ENCODE results near the gene GALNT2. TPM values are rescaled to one million over a fixed set of nuclear protein-coding genes. Genes with fewer than 3 reads are reported as not detected.

Gene GALNT2
- total and polyA plus RNA-seq, 2 donors (not counting 1 experiment from before 2014, with no cell fraction given) = 19.0 to 184 TPM

- DNase-seq (no peak), ATAC-seq (ENCODE audit: low read depth) (no peak)
- CTCF ChIA-PET = interaction anchor here (1.0 to 1.8 kb wide), 3 partner anchors 8 to 10 kb away, joined by 3 to 5 read pairs (median 4); no protein-coding TSS in a partner anchor
- no peaks in the 10 kb centered on the region for H4K20me1 ChIP-seq (ENCODE audit: control insufficient read depth, insufficient read depth, low read length, poor library complexity, severe bottlenecking)
- no peak overlapping the region for H2AFZ ChIP-seq (ENCODE audit: insufficient read depth, low read depth, low read length, poor library complexity, severe bottlenecking)
- H3K27ac ChIP-seq (ENCODE audit: low read length in 2 of 2) = no peak overlapping the region
- H3K9me3 ChIP-seq (ENCODE audit: control extremely low read depth in 1 of 3, control insufficient read depth in 2 of 3, insufficient read depth in 1 of 3, low read length in 2 of 3) = no peaks in the 10 kb centered on the region
- H3K4me3 ChIP-seq (ENCODE audit: control extremely low read depth in 1 of 5, extremely low read depth in 1 of 5, insufficient read depth in 1 of 5, low read depth in 2 of 5, low read length in 4 of 5) = no peak overlapping the region
- POLR2A ChIA-PET = no interaction called here
- peaks cover 7 to 14% of the 10 kb centered on the region in 2 donors for H3K4me1 ChIP-seq (ENCODE audit: control insufficient read depth in 2 of 2, insufficient read depth in 2 of 2, low read length in 2 of 2)
- H3K27ac Mint-ChIP-seq = no peak overlapping the region
- intact Hi-C loops (cut with micrococcal nuclease) = no loop called here
- WGBS (ENCODE audit: insufficient coverage) = no CpG with 5 or more reads among the region's 4 CpGs
- H3K27me3 ChIP-seq (replicated peaks in 1 of 4; ENCODE audit: control extremely low read depth in 1 of 4, control insufficient read depth in 3 of 4, insufficient read depth in 4 of 4, low read length in 3 of 4) = no peaks in the 10 kb centered on the region
- no peak overlapping the region for H3K4me3 Mint-ChIP-seq
- H3K4me1 Mint-ChIP-seq = peaks cover 37% of the 10 kb centered on the region
- no peak overlapping the region for H3K9ac ChIP-seq (ENCODE audit: low read length)
- no peak overlapping the region for H3K4me2 ChIP-seq (replicated peaks; ENCODE audit: low read depth, low read length, poor library complexity, severe bottlenecking)
- peaks cover 0 to 3% of the 10 kb centered on the region in 2 experiments for H3K36me3 ChIP-seq (replicated peaks in 1 of 2; ENCODE audit: control extremely low read depth in 1 of 2, control insufficient read depth in 1 of 2, extremely low read depth in 1 of 2, insufficient read depth in 2 of 2, low read length in 1 of 2)
- H3K79me2 ChIP-seq (ENCODE audit: control insufficient read depth, insufficient read depth, low read length) = peaks cover 36% of the 10 kb centered on the region
- no peaks in the 10 kb centered on the region for H3K27me3 Mint-ChIP-seq
- TF ChIP-seq EZH2 (IDR thresholded peaks at IDR 0.05; ENCODE audit: borderline replicate concordance, insufficient read depth, low read depth, low read length, poor library complexity, severe bottlenecking) = no peak
- TF ChIP-seq, protein P1, sequence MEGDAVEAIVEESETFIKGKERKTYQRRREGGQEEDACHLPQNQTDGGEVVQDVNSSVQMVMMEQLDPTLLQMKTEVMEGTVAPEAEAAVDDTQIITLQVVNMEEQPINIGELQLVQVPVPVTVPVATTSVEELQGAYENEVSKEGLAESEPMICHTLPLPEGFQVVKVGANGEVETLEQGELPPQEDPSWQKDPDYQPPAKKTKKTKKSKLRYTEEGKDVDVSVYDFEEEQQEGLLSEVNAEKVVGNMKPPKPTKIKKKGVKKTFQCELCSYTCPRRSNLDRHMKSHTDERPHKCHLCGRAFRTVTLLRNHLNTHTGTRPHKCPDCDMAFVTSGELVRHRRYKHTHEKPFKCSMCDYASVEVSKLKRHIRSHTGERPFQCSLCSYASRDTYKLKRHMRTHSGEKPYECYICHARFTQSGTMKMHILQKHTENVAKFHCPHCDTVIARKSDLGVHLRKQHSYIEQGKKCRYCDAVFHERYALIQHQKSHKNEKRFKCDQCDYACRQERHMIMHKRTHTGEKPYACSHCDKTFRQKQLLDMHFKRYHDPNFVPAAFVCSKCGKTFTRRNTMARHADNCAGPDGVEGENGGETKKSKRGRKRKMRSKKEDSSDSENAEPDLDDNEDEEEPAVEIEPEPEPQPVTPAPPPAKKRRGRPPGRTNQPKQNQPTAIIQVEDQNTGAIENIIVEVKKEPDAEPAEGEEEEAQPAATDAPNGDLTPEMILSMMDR (IDR thresholded peaks at IDR 0.05) = no peak
- H3K9me3 Mint-ChIP-seq (ENCODE audit: insufficient read depth) = no peaks in the 10 kb centered on the region
Measured at GRCh38 chr1:230176326-230176725, 109.3 kb downstream of the GALNT2 start.

DNA sequence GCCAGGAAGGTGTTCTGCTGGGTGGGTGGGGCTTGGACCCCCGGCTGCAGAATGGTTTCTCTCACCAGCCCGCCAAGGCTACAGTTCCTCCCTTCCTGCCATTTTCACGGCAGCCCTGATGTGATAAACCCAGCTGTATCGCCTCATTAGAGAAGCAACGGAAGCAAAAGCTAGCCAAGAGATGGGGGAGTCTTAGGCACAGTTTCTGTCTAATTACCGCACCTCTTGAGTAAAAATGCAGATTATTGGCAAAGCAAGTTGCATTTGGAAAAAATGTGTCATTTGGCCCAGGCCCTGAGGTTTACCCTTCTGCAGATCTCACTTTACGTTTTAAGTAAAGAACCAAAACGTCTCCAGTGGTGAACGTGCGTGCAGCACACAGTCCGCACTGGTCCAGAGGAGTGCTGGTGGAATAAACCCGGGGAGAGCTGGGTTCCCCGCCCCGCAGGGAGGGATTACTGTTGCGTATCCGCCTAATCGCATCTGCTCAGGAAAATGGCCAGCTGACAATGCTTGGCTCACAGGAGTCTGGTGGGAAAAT is 109.9 kb downstream of the GALNT2 start:
- Histone ChIP-seq H3K36me3 (replicated peaks in 1 of 2; ENCODE audit: control extremely low read depth in 1 of 2, control insufficient read depth in 1 of 2, extremely low read depth in 1 of 2, insufficient read depth in 2 of 2, low read length in 1 of 2) (peaks cover 0 to 3% of the 10 kb centered on the region in 2 experiments), H3K9me3 (ENCODE audit: control extremely low read depth in 1 of 3, control insufficient read depth in 2 of 3, insufficient read depth in 1 of 3, low read length in 2 of 3) (no peaks in the 10 kb centered on the region), H4K20me1 (ENCODE audit: control insufficient read depth, insufficient read depth, low read length, poor library complexity, severe bottlenecking) (no peaks in the 10 kb centered on the region), H3K4me3 (ENCODE audit: control extremely low read depth in 1 of 5, extremely low read depth in 1 of 5, insufficient read depth in 1 of 5, low read depth in 2 of 5, low read length in 4 of 5) (no peak overlapping the region), H3K4me1 (ENCODE audit: control insufficient read depth in 2 of 2, insufficient read depth in 2 of 2, low read length in 2 of 2) (peaks cover 7 to 14% of the 10 kb centered on the region in 2 donors), H3K9ac (ENCODE audit: low read length) (no peak overlapping the region), H3K4me2 (replicated peaks; ENCODE audit: low read depth, low read length, poor library complexity, severe bottlenecking) (peak overlapping the region; percentile 23), H3K79me2 (ENCODE audit: control insufficient read depth, insufficient read depth, low read length) (peaks cover 30% of the 10 kb centered on the region), H3K27me3 (replicated peaks in 1 of 4; ENCODE audit: control extremely low read depth in 1 of 4, control insufficient read depth in 3 of 4, insufficient read depth in 4 of 4, low read length in 3 of 4) (no peaks in the 10 kb centered on the region), H3K27ac (ENCODE audit: low read length in 2 of 2) (no peak overlapping the region), H2AFZ (ENCODE audit: insufficient read depth, low read depth, low read length, poor library complexity, severe bottlenecking) (no peak overlapping the region)
- Mint-ChIP-seq H3K27me3 (no peaks in the 10 kb centered on the region), H3K27ac (peak overlapping the region; percentile 2), H3K9me3 (ENCODE audit: insufficient read depth) (no peaks in the 10 kb centered on the region), H3K4me1 (peaks cover 39% of the 10 kb centered on the region), H3K4me3 (peak overlapping the region; percentile 29)
- ATAC-seq (ENCODE audit: low read depth) = no peak
- intact Hi-C loops (cut with micrococcal nuclease) = no loop called here
- TF ChIP-seq, protein P1 (IDR thresholded peaks at IDR 0.05) = no peak
- no peak for TF ChIP-seq EZH2 (IDR thresholded peaks at IDR 0.05; ENCODE audit: borderline replicate concordance, insufficient read depth, low read depth, low read length, poor library complexity, severe bottlenecking)
- 78% methylated on average over 11 of the region's 17 CpGs for WGBS (ENCODE audit: insufficient coverage)
- CTCF ChIA-PET = interaction anchor here (1.0 to 1.8 kb wide), 4 partner anchors 9 to 15 kb away, joined by 3 to 5 read pairs (median 4); no protein-coding TSS in a partner anchor
- DNase-seq = no peak
- POLR2A ChIA-PET = no interaction called here
